AG04450 (cell line): ENCODE data around the gene C1R. TPM values are rescaled to one million over a fixed set of nuclear protein-coding genes. Genes with fewer than 3 reads are reported as not detected.

Experiments used
- CTCF ChIA-PET: fragments of 300-600, 350-600 bp; formaldehyde crosslinking; extraction: SDS; loops from one replicate; lab custom pipeline; 2022; ENCODE audit warnings: antibody characterized with exemption, inconsistent platforms; lab: Charles Lee
- POLR2A ChIA-PET: fragments of 350-600 bp; formaldehyde crosslinking; extraction: SDS; loops from one replicate; lab custom pipeline; 2021; ENCODE audit warnings: antibody characterized with exemption, inconsistent platforms; lab: Yijun Ruan, JAX
- DNase-seq: peaks from one replicate; pipeline ENCODE4 v3.0.0-alpha.2; 2011; ENCODE audit warnings: low read depth, low spot score
- H3K27ac ChIP-seq: one replicate; pipeline ENCODE4 v1.5.1; 2012; ENCODE audit warnings: low read depth, low read length, control low read depth
- H3K27me3 ChIP-seq: one replicate; pipeline ENCODE4 v1.6.0; 2012; ENCODE audit warnings: low read length; ENCODE audit not compliant: control insufficient read depth, insufficient read depth
- H3K4me3 ChIP-seq: 2 replicates; pipeline ENCODE4 v1.5.1; 2011; ENCODE audit warnings: mild to moderate bottlenecking, low read depth, low read length, control low read depth
- H3K9me3 ChIP-seq: 2 replicates; pipeline ENCODE4 v1.5.1; 2012; ENCODE audit warnings: low read length; ENCODE audit not compliant: control insufficient read depth, insufficient read depth
- CTCF ChIP-seq: IDR thresholded peaks from 2 replicates; pipeline ENCODE4 v1.5.1; 2011; ENCODE audit warnings: low read depth, low read length, control low read depth, inconsistent platforms
- polyA plus RNA-seq: library from polyadenylated mRNA; depleted of rRNA; stranded (reverse); fragments of >200 nt; gene quantifications from 2 replicates; pipeline ENCODE4 v1.2.3, GENCODE V29; 2011

C1R gene
- polyA plus RNA-seq, 1 experiment = 617 TPM

GRCh38 chr12:7101047-7101693 lies 8.9 kb upstream of the C1R start:
- H3K4me3 ChIP-seq = no peak overlapping the region
- CTCF ChIA-PET = interaction anchor here (0.7 to 1.9 kb wide), 2 partner anchors 9 to 156 kb away, joined by 14 to 16 read pairs; partner anchors contain the start of gene C1R
- TF ChIP-seq CTCF = no peak
- POLR2A ChIA-PET = no interaction called here
- H3K9me3 ChIP-seq = no peaks in the 10 kb centered on the region
- no peaks in the 10 kb centered on the region for H3K27me3 ChIP-seq
- no peak for DNase-seq
- no peak overlapping the region for H3K27ac ChIP-seq

- Histone ChIP-seq H3K9me3 (no peaks in the 10 kb centered on the region), H3K4me3 (no peak overlapping the region), H3K27me3 (no peaks in the 10 kb centered on the region), H3K27ac (no peak overlapping the region)
- TF ChIP-seq CTCF = no peak
- ChIA-PET POLR2A (no interaction called here), CTCF (interaction anchor here (1.3 kb wide), 1 partner anchor 9 kb away, joined by 4 read pairs; the partner anchor contains the start of gene C1RL)
- DNase-seq = no peak
Observed at GRCh38 chr12:7100239-7100638, 8.0 kb upstream of the C1R start.

GRCh38 chr12:7099290-7099996 lies 7.2 kb upstream of the C1R start:
- no peak overlapping the region for H3K27ac ChIP-seq
- no peak for DNase-seq
- H3K4me3 ChIP-seq = no peak overlapping the region
- TF ChIP-seq CTCF = no peak
- CTCF ChIA-PET = interaction anchor here (0.6 to 1.3 kb wide), 3 partner anchors 8 to 14 kb away, joined by 3 to 4 read pairs (median 4); partner anchors contain the start of gene C1RL
- H3K27me3 ChIP-seq = no peaks in the 10 kb centered on the region
- POLR2A ChIA-PET = interaction anchor here (0.6 kb wide), 1 partner anchor 16 kb away, joined by 4 read pairs; no protein-coding TSS in a partner anchor
- H3K9me3 ChIP-seq = no peaks in the 10 kb centered on the region

- POLR2A ChIA-PET = interaction anchor here (0.7 kb wide), 1 partner anchor 79 kb away, joined by 4 read pairs; the partner anchor contains the start of gene LPCAT3
- no peak for DNase-seq
- Histone ChIP-seq H3K27ac (no peak overlapping the region), H3K9me3 (no peaks in the 10 kb centered on the region), H3K4me3 (no peak overlapping the region), H3K27me3 (no peaks in the 10 kb centered on the region)
- no peak for TF ChIP-seq CTCF
- CTCF ChIA-PET = no interaction called here
Observed at GRCh38 chr12:7096979-7097378, 4.7 kb upstream of the C1R start.
